ENCODE measurements around the gene TTLL12. TPM values are rescaled to one million over a fixed set of nuclear protein-coding genes. Genes with fewer than 3 reads are reported as not detected.
A peak's percentile ranks its signal among the peaks of the same experiment; 100 is the strongest.

TTLL12 gene
- total and polyA plus RNA-seq, 2 donors from 2014 or later = 11.5 to 26.3 TPM

DNA sequence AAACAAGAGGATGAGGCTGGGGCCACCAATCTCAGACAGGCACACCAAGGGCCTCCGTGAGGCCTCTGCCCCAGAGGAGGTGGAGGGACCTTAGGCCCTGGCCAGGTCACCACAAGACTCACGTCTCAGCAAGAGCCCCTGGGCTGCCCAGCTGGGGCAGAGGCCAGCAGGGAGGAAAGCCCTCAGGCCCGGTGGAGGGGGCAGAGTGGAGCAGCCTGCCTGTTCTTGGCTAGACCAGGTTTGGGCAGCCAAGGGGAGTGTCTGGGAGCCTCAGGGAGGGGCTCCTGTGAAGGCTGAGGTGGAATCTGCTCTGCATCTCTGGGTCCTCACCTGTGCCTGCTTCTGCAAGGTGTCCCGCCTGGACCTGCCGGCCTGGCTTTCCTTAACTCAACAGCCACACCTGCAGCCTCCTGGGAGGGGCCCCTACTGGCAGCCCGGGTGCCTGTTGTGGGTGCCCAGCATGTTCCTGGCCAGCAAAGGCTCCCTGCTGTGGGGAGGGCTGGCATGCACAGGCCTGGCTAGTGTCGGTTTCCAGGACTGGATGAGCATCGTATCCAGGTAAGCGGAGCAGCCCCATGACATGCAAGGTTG, 11.9 kb downstream of the TTLL12 start:
- Histone ChIP-seq H3K9me3 (ENCODE audit: control insufficient read depth in 2 of 3, insufficient read depth in 1 of 3, low read length in 3 of 3) (no peaks in the 10 kb centered on the region), H3K36me3 (ENCODE audit: control insufficient read depth in 2 of 3, insufficient read depth in 3 of 3, low read length in 3 of 3) (peaks cover 0 to 21% (median 4%) of the 10 kb centered on the region in 3 donors), H3K4me3 (ENCODE audit: low read length in 3 of 3) (no peak overlapping the region), H3K27me3 (ENCODE audit: control insufficient read depth, insufficient read depth, low read length) (no peaks in the 10 kb centered on the region), H3K4me1 (ENCODE audit: control insufficient read depth in 2 of 3, insufficient read depth in 2 of 3, low read depth in 1 of 3, low read length in 3 of 3) (no peaks in the 10 kb centered on the region), H3K27ac (ENCODE audit: low read depth in 2 of 2, low read length in 2 of 2) (no peak overlapping the region), H3K9ac (ENCODE audit: low read length in 3 of 3) (no peak overlapping the region)
- FAIRE-seq (no peak), DNase-seq (peak in 1 of 5 donors; percentile 53)
- intact Hi-C loops (cut with DNase I) = no loop called here
- TF ChIP-seq, protein P1, sequence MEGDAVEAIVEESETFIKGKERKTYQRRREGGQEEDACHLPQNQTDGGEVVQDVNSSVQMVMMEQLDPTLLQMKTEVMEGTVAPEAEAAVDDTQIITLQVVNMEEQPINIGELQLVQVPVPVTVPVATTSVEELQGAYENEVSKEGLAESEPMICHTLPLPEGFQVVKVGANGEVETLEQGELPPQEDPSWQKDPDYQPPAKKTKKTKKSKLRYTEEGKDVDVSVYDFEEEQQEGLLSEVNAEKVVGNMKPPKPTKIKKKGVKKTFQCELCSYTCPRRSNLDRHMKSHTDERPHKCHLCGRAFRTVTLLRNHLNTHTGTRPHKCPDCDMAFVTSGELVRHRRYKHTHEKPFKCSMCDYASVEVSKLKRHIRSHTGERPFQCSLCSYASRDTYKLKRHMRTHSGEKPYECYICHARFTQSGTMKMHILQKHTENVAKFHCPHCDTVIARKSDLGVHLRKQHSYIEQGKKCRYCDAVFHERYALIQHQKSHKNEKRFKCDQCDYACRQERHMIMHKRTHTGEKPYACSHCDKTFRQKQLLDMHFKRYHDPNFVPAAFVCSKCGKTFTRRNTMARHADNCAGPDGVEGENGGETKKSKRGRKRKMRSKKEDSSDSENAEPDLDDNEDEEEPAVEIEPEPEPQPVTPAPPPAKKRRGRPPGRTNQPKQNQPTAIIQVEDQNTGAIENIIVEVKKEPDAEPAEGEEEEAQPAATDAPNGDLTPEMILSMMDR (IDR thresholded peaks at IDR 0.05; ENCODE audit: borderline replicate concordance, extremely low read depth, insufficient read depth) = no peak

DNA sequence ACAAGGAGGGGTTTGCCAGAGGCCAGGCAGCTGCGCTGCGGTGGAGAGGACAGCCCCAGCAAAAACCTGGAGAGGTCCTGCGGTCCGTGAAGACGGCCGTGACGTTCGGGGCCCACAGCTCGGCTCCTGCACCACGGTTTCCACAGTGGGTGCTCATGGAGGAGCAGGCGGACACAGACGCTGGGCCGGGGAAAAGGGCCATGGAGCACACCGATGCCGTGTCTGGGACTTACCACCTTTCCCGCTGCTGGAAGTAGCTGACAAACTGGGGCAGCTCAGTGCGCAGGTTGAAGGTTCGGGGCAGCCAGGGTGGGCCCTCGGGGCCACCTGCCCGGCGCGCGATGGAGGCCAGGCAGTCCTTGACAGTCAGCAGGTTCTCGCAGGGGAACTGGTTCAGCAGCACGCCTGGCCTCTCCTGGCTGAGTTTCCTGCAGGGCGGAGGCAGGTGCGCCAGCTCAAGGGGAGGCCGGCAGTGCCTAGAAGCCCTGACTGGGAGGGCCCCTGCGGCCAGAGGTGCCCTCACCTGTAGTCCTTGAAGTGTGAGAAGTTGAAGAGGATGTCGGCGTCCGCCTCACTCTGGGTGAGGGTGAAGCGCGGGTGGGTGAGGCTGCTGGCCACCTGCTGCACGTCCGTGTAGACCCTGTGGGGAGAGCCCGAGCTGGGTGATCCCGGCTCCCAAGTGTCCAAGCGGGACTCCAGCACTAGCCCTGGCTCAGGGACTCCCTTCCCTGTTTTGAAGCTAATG, 12.8 kb downstream of the TTLL12 start:
- Histone ChIP-seq H3K27ac (ENCODE audit: low read depth in 2 of 2, low read length in 2 of 2) (no peak overlapping the region), H3K9me3 (ENCODE audit: control insufficient read depth in 2 of 3, insufficient read depth in 1 of 3, low read length in 3 of 3) (no peaks in the 10 kb centered on the region), H3K36me3 (ENCODE audit: control insufficient read depth in 2 of 3, insufficient read depth in 3 of 3, low read length in 3 of 3) (peaks cover 0 to 20% (median 4%) of the 10 kb centered on the region in 3 donors), H3K4me1 (ENCODE audit: control insufficient read depth in 2 of 3, insufficient read depth in 2 of 3, low read depth in 1 of 3, low read length in 3 of 3) (no peaks in the 10 kb centered on the region), H3K9ac (ENCODE audit: low read length in 3 of 3) (no peak overlapping the region), H3K27me3 (ENCODE audit: control insufficient read depth, insufficient read depth, low read length) (no peaks in the 10 kb centered on the region), H3K4me3 (ENCODE audit: low read length in 3 of 3) (no peak overlapping the region)
- peak in 1 of 5 donors; percentile 67 for DNase-seq
- no peak for FAIRE-seq
- intact Hi-C loops (cut with DNase I) = no loop called here
- TF ChIP-seq, protein P1 (IDR thresholded peaks at IDR 0.05; ENCODE audit: borderline replicate concordance, extremely low read depth, insufficient read depth) = no peak

DNA sequence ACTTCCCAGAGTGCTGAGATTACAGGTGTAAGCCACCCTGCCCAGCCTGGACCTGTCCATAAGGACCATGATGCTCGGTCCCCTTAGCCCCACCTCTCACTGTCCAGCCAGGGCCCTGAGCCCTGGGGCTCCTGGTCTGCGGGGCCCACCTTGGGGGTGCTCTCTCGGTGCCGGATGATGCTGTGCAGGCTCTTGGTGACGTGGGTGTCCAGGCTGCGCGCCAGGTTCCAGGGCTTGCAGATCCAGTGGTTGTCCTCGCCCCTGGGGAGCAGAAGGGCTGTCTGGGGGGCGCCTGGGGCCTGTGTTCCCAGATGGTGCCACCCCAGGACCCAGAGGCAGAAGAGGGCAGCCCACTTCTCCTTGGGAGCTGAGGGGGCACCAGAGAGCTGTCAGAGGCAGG, 13.4 kb downstream of the TTLL12 start:
- intact Hi-C loops (cut with DNase I) = no loop called here
- Histone ChIP-seq H3K9me3 (ENCODE audit: control insufficient read depth in 2 of 3, insufficient read depth in 1 of 3, low read length in 3 of 3) (no peaks in the 10 kb centered on the region), H3K9ac (ENCODE audit: low read length in 3 of 3) (no peak overlapping the region), H3K27me3 (ENCODE audit: control insufficient read depth, insufficient read depth, low read length) (no peaks in the 10 kb centered on the region), H3K4me1 (ENCODE audit: control insufficient read depth in 2 of 3, insufficient read depth in 2 of 3, low read depth in 1 of 3, low read length in 3 of 3) (no peaks in the 10 kb centered on the region), H3K27ac (ENCODE audit: low read depth in 2 of 2, low read length in 2 of 2) (no peak overlapping the region), H3K36me3 (ENCODE audit: control insufficient read depth in 2 of 3, insufficient read depth in 3 of 3, low read length in 3 of 3) (peaks cover 0 to 17% (median 4%) of the 10 kb centered on the region in 3 donors), H3K4me3 (ENCODE audit: low read length in 3 of 3) (no peak overlapping the region)
- DNase-seq = peak in 1 of 5 donors; percentile 61
- no peak for FAIRE-seq
- TF ChIP-seq, protein P1 (IDR thresholded peaks at IDR 0.05; ENCODE audit: borderline replicate concordance, extremely low read depth, insufficient read depth) = no peak
